ENCODE measurements around the gene PDE3B.

PDE3B gene

GRCh38 chr11:14635546-14635945, 8.1 kb upstream of the PDE3B start:
- H3K9ac ChIP-seq (ENCODE audit: low read length), result no peak overlapping the region
- no peaks in the 10 kb centered on the region for H3K36me3 ChIP-seq (replicated peaks; ENCODE audit: low read depth, low read length)
- H3K79me2 ChIP-seq (ENCODE audit: low read length), result no peaks in the 10 kb centered on the region
- no peaks in the 10 kb centered on the region for H3K9me3 ChIP-seq (ENCODE audit: insufficient read depth, low read length)
- H2AFZ ChIP-seq (ENCODE audit: low read depth, low read length), result no peak overlapping the region
- no peak overlapping the region for H3K4me3 ChIP-seq (ENCODE audit: low read length)
- TF ChIP-seq CTCF (IDR thresholded peaks at IDR 0.05; ENCODE audit: low read depth, low read length) (no peak), EZH2phosphoT487 (IDR thresholded peaks at IDR 0.05; ENCODE audit: low read depth) (no peak)
- H3K27me3 ChIP-seq (ENCODE audit: low read depth, low read length), result no peaks in the 10 kb centered on the region
- no peak overlapping the region for H3K27ac ChIP-seq (ENCODE audit: low read length)
- no peak overlapping the region for H3K4me2 ChIP-seq (ENCODE audit: low read length)
- H3K4me1 ChIP-seq (ENCODE audit: low read length), result peaks cover 9% of the 10 kb centered on the region
- no peaks in the 10 kb centered on the region for H4K20me1 ChIP-seq (ENCODE audit: insufficient read depth, low read length)

- no peaks in the 10 kb centered on the region for H3K27me3 ChIP-seq (ENCODE audit: low read depth, low read length)
- H3K9ac ChIP-seq (ENCODE audit: low read length), result no peak overlapping the region
- H4K20me1 ChIP-seq (ENCODE audit: insufficient read depth, low read length), result no peaks in the 10 kb centered on the region
- H3K4me2 ChIP-seq (ENCODE audit: low read length), result peak overlapping the region; percentile 5; the same call in 1 of the 2 replicates
- no peaks in the 10 kb centered on the region for H3K36me3 ChIP-seq (replicated peaks; ENCODE audit: low read depth, low read length)
- no peak overlapping the region for H3K27ac ChIP-seq (ENCODE audit: low read length)
- no peak overlapping the region for H2AFZ ChIP-seq (ENCODE audit: low read depth, low read length)
- no peak for TF ChIP-seq EZH2phosphoT487 (IDR thresholded peaks at IDR 0.05; ENCODE audit: low read depth)
- TF ChIP-seq CTCF (IDR thresholded peaks at IDR 0.05; ENCODE audit: low read depth, low read length), result no peak
- no peaks in the 10 kb centered on the region for H3K9me3 ChIP-seq (ENCODE audit: insufficient read depth, low read length)
- H3K4me1 ChIP-seq (ENCODE audit: low read length), result peaks cover 9% of the 10 kb centered on the region
- H3K79me2 ChIP-seq (ENCODE audit: low read length), result no peaks in the 10 kb centered on the region
- no peak overlapping the region for H3K4me3 ChIP-seq (ENCODE audit: low read length)
These were observed 7.5 kb upstream of the PDE3B start for GRCh38 chr11:14636119-14636518.

GRCh38 chr11:14637868-14638409, 5.7 kb upstream of the PDE3B start:
- Histone ChIP-seq H3K4me2 (ENCODE audit: low read length) (no peak overlapping the region), H3K9me3 (ENCODE audit: insufficient read depth, low read length) (no peaks in the 10 kb centered on the region), H3K9ac (ENCODE audit: low read length) (no peak overlapping the region), H3K79me2 (ENCODE audit: low read length) (no peaks in the 10 kb centered on the region), H2AFZ (ENCODE audit: low read depth, low read length) (no peak overlapping the region), H3K27ac (ENCODE audit: low read length) (no peak overlapping the region), H3K4me3 (ENCODE audit: low read length) (no peak overlapping the region), H4K20me1 (ENCODE audit: insufficient read depth, low read length) (no peaks in the 10 kb centered on the region), H3K27me3 (ENCODE audit: low read depth, low read length) (0 out of 2 replicates have a peak, but pooled peaks cover 3% of the 10 kb centered on the region), H3K36me3 (replicated peaks; ENCODE audit: low read depth, low read length) (no peaks in the 10 kb centered on the region), H3K4me1 (ENCODE audit: low read length) (peaks cover 9% of the 10 kb centered on the region)
- TF ChIP-seq EZH2phosphoT487 (IDR thresholded peaks at IDR 0.05; ENCODE audit: low read depth), result no peak

- H3K9ac ChIP-seq (ENCODE audit: low read length), result no peak overlapping the region
- H3K4me1 ChIP-seq (ENCODE audit: low read length), result peaks cover 9% of the 10 kb centered on the region
- H2AFZ ChIP-seq (ENCODE audit: low read depth, low read length), result no peak overlapping the region
- no peaks in the 10 kb centered on the region for H4K20me1 ChIP-seq (ENCODE audit: insufficient read depth, low read length)
- H3K4me3 ChIP-seq (ENCODE audit: low read length), result no peak overlapping the region
- H3K4me2 ChIP-seq (ENCODE audit: low read length), result no peak overlapping the region
- TF ChIP-seq EZH2phosphoT487 (IDR thresholded peaks at IDR 0.05; ENCODE audit: low read depth), result no peak
- H3K36me3 ChIP-seq (replicated peaks; ENCODE audit: low read depth, low read length), result no peaks in the 10 kb centered on the region
- H3K27me3 ChIP-seq (ENCODE audit: low read depth, low read length), result 0 out of 2 replicates have a peak, but pooled peaks cover 3% of the 10 kb centered on the region
- no peak overlapping the region for H3K27ac ChIP-seq (ENCODE audit: low read length)
- no peaks in the 10 kb centered on the region for H3K79me2 ChIP-seq (ENCODE audit: low read length)
- H3K9me3 ChIP-seq (ENCODE audit: insufficient read depth, low read length), result no peaks in the 10 kb centered on the region
These were observed 5.0 kb upstream of the PDE3B start for GRCh38 chr11:14638561-14638960.

GRCh38 chr11:14641801-14642200, 1.8 kb upstream of the PDE3B start:
- H3K4me3 ChIP-seq (ENCODE audit: low read length), result no peak overlapping the region
- TF ChIP-seq CTCF (IDR thresholded peaks at IDR 0.05; ENCODE audit: low read depth, low read length), result no peak
- no peak for TF ChIP-seq EZH2phosphoT487 (IDR thresholded peaks at IDR 0.05; ENCODE audit: low read depth)
- no peak overlapping the region for H3K9ac ChIP-seq (ENCODE audit: low read length)
- H2AFZ ChIP-seq (ENCODE audit: low read depth, low read length), result no peak overlapping the region
- no peaks in the 10 kb centered on the region for H3K9me3 ChIP-seq (ENCODE audit: insufficient read depth, low read length)
- H3K4me2 ChIP-seq (ENCODE audit: low read length), result no peak overlapping the region
- H3K79me2 ChIP-seq (ENCODE audit: low read length), result no peaks in the 10 kb centered on the region
- H3K36me3 ChIP-seq (replicated peaks; ENCODE audit: low read depth, low read length), result no peaks in the 10 kb centered on the region
- no peak overlapping the region for H3K27ac ChIP-seq (ENCODE audit: low read length)
- H3K27me3 ChIP-seq (ENCODE audit: low read depth, low read length), result peaks cover 19% of the 10 kb centered on the region
- peaks cover 11% of the 10 kb centered on the region; the same call in 1 of the 2 replicates for H3K4me1 ChIP-seq (ENCODE audit: low read length)
- no peaks in the 10 kb centered on the region for H4K20me1 ChIP-seq (ENCODE audit: insufficient read depth, low read length)
